HG03469 (cell line): ENCODE measurements around the gene RIPOR2.
"Not testable (repeated sequence)": the region's sequence is repeated elsewhere in the genome, so short reads cannot be mapped to it uniquely, and the experiment has no call there.

Experiments used
- ATAC-seq: cut with Tn5 transposase; IDR thresholded peaks from one replicate; pipeline ENCODE4 v1.9.1; 2021; ENCODE audit warnings: mild to moderate bottlenecking, moderate library complexity, moderate number of reproducible peaks; ENCODE audit not compliant: unreplicated experiment

The RIPOR2 gene

DNA sequence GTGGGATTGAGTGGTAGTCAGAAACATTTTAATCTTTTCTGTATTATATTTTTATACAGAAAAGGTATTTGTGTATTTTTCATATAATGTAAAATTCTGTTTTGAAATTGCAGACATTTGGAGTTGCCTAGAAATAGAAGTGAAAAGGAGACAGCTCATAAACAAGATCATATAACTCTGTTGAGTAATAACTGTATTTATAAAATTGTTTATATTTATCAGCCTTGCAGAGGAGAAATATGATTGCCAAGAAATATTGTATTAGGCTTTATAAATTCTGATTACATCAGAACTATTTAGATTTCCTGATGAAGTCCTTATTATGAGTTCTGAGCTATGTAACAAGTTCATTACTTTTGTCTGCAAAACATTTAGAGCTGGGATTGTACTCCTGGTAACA is 55.3 kb downstream of the RIPOR2 start:
- no peak for ATAC-seq

DNA sequence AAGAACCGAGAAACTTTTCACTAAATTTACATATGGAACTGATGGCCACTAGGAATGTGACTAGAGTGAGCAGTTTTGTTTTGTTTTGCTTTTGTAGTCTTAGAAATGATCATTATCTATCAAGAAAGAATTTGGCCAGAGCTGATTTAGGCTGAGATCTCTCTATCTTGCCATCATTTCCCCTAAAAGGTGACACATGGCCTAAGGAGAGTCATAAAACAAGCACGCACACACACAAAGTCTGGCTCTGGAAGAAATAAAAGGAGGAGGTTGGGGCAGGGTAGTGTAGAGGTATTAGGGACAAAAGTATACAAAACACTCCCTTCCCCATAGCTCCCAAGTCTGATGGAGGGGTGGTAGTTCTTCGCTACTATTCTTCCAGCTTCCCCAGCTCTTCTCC is 56.4 kb downstream of the RIPOR2 start:
- no peak for ATAC-seq

DNA sequence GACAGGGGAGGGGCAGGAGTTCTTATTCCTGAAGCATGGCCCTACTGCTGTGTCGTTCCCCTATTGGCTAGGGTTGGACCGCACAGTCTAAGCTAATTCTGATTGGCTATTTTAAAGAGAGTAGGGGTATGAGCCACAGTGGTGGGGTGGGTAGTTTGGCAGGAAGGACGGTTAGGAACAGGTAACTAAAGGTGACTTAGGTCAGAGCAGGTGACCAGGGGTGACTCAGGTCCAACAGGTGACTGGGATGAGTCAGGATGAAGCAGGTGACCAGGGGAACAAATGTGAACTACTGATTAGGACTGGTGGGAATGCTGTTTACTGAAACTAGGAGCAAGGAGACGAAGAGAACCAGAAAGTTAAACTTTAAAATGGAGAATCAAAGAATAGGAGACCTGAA is 58.0 kb downstream of the RIPOR2 start:
- not testable (repeated sequence) for ATAC-seq

DNA sequence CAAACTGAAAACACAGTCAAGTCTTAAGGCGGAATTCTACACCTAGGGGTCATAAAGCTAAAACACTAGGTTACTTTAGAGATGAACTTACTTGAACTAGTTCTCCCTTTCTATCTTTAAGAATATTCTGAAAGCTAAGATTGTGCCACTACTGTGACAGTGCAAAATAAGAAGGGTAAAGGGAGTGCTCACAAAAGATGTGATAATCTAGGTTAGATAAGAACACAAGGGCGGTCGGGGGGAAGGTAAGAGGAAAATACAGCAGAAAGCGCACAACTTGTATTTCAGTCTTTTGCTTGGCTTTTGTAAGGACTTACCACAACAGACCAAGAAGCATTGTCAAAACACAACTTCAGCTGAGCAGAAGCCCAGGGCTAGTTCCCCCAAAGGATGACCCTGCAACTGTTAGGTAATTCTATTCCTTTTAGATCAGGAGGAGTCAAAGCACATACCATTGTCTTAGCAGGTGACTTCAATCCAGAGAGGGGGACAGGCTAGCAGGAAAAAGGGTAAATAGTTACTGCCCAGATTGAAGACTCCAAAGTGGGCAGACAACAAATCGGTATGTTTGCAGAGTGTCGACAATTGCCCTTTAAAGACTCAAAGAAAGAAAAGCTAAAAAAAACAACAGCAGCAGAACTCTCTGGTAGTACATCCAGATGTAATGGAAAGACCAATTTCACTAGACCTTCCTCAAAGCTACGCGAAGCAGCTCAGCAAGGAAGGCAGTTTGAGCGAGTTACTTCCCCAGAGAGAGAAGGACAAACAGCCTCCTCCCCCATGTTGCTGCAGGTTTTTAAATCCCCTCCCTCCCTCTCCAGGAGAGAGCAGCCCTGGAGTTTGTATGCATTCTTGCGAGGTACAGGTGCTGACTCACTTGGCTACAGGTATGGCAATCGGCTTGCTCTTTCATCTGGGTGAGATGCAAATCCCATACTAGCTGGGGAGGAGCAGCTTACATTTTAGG is 59.0 kb downstream of the RIPOR2 start:
- no peak for ATAC-seq

DNA sequence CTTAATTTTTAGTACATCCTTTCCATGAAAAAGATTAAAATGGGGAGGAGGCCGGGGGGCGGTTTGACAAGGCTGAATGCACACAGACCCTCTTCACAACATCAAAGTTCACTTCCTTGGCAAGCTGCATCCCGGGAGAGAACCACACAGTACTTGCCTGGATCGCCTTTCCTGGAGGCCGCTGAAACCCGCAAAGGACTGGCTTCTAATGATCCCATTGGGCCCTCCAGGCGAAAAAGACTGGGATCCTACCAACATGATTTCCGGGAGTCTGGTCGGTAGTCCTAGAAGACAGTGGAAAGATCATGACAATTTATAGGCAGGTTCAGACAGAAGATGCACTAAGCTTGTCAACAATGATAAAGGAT is 60.2 kb downstream of the RIPOR2 start:
- ATAC-seq, result no peak

DNA sequence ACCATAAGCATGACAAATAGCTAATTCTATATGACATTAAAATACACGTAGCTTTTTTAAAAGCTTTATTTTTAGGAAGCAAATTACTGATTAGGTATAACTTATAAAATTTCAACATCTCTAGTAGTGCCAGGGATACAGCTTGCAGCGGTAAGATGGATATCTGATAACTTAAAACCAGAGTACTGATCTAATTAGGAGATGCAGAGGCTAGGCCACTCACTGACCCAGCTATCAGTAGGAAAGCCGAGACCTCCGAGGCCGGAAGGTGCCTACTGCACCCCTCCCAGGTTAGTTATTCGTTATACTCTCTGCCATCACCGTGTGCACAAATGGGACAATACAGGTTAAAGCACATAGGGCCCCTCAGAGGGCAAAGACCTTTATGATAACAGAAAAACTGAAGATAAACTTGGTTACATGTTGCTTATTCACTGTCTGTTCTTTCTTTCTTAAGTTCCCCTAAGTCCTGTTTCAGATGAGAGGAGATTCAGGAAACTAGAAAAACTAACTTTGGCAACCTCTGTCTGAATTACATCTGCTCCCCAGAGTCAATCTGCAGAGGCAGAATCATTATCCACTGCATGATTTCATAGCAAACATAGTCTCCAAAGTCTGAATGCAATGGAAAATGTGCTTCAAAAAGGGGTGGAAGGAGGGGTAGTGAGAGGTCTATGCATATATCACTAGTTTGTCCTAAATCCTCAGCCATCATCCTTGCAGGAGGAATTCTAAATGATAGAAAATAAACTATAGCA is 60.8 kb downstream of the RIPOR2 start:
- ATAC-seq, result no peak

DNA sequence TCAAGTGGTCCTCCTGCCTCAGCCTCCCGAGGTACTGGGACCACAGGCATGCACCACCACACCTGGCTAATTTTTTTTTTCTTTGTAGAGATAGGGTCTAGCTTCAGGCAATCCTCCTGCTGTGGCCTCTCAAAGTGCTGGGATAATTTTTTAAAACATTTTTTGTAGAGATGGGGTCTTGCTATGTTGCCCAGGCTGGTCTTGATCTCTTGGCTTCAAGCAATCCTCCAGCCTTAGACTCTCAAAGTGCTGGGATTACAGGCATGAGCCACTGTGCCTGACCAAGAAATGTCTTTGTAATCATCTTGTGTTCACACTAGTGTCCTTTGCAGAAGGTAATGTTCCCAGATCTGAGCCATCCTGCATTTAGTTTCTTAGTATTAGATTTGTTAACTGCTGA is 61.6 kb downstream of the RIPOR2 start:
- no peak for ATAC-seq

DNA sequence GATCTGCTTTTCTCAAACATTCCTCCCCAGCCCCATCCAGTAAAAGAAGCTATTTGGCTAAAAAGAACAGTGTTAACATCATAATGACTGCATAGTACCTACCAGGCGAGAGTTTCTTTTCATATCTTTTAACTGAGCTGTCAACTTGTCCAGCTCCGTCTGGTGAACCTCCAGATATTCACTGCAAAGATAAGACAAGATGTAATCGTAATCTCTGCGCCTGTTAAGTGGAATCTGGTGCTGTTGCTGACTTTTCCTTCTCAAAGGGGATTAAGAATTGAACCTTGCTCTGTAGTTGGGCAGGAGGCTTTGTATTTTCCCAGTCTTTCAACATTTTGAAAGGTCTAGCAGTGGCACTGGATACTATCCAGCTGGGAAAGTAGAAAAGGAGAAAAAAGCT is 63.0 kb downstream of the RIPOR2 start:
- ATAC-seq, result no peak

DNA sequence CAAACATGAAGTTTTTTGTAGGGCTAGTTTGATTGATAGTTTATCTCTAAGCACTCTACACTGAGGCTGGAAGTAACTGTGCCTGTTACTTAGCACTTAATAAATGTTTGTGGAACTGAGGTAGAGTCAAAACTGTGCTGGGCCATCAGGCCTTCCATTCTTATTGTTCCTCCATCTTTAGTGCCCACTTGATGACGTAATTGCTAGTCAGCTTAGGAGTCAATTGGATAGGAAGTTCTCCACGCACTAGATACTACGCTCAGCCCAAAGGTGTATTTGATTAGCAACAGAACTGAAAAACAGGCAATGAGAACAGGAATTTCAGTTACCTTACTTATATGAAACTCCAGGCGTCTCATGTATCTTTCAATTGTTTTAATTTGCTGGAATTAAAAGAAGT is 67.0 kb downstream of the RIPOR2 start:
- no peak for ATAC-seq

DNA sequence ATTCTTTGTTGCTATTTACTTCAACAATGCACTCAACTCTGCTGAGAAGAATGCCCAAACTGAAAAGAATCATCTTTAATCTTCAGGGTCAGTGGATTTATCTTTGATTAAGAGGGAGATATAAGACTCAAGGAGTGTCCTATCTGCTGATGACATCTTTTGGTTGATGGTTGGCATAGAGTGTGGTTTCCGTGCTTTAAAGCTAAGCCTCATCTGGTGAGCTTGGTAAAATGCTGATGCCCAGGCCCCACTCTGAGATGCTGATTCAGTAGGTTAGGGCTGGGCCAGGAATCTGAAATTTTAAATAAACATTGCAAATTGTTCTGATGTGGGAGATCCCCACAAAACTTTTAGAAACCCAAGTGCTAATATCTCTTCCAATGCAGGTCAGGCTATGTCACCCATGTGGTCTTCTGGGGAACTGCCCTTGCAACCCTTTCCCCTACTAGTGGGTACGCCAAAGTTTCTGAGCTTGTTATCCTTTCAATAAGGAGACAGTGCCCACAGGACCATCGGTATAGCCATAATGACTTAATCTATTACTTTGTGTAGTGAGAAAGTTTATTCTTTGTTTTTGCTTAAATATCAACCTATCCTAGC is 68.6 kb downstream of the RIPOR2 start:
- ATAC-seq, result no peak

DNA sequence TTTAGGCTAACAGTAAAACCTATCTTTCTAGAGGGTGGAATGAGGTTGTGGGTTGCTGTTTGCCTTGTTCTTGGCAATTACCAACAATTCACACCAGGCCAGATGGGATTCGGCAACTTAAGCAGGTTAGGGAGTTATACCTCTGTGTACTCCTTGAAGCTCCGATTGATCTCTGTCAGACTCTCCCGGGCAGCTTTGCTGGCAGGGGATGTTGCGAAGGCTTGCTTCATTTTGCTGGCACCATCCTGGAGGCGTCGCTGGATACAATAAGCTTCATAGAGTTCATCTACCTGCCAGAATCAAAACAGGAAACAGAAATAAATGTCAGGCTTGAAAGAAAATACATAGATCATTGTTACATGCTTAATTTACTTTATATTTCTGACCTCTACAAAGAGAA is 70.6 kb downstream of the RIPOR2 start:
- no peak for ATAC-seq

DNA sequence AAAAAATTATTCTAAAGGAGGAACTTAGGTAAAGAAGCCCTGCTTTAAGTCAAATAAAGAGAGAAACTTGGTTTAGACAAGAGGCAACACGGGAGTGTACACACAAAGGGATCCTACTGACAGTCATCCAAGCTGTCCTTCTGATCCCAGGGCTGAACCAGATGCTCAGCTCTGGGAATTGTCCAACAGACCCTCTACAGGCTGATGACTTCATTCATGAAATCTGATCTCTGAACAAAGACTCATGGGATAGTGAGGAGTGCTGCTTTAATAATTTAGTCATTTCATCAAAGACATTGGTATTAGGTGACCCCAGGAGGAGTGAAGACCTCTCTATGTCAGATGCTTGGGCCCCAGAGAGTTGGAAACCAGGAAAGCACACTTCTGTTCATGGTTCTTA is 71.4 kb downstream of the RIPOR2 start:
- ATAC-seq, result no peak

DNA sequence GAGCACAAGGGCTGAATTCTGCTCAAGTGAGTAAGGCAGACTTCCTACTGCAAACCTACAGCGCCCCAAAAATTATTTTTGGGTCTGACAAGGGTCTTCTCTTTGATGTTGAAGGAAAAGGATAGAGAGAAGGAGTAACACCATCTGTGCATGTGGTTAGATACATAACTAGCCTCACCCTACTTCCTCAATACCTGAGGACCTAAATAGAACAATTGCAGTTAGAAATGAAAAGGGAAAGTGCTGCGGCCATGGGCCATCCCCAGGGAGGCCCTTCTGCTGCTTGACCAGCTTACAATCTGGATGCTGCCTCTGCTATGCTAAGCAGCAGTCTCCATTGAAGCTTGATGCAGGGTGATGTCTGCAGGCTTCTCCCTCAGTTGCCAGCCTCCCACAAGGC is 73.8 kb downstream of the RIPOR2 start:
- peak; percentile 64 for ATAC-seq

DNA sequence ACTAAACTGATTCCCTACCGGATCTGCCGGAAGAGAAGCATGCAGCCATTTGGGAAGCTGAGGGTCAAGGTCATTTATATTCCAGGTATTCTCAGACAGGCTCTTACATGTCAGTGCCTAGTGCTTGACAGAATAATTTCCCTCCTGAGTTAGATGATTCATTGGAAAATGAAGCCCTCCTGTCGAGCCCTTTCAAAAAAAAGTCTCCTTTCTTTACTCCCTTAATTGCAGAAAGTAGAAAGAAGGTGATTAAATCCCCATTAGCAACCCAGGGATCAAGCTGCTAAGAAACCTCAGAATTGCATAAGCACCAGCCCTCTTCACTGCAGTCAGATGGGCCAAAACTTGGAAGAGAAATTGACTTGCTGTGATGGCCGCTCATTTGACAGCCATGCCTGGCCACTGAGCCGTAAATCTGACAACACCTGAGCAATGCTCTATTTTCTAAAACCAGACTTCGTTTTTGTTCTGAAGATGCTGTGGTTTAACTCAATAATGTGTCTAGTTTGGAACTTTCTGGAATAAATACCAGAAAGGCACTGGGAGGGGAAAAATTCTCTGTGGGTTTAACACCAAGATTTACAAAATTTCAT is 76.1 kb downstream of the RIPOR2 start:
- no peak for ATAC-seq

DNA sequence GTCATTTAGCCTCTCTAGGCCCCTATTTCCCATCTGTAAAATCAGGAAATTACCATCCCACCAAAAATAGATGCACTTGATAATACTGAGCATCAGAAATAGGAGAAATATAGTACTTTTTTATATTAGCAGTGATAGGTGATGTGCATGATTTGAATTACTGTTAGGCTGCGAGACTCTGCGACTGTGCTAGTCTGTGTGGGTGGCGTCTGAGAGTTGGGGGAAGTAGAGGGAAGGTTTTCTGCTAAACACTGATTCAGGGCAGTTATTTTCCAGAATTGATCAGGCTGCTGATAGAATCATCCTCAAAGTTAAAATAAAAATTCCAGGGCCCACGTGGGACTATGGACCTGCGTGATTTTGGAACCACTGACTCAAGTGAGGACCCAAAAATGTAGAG is 76.6 kb downstream of the RIPOR2 start:
- no peak for ATAC-seq

DNA sequence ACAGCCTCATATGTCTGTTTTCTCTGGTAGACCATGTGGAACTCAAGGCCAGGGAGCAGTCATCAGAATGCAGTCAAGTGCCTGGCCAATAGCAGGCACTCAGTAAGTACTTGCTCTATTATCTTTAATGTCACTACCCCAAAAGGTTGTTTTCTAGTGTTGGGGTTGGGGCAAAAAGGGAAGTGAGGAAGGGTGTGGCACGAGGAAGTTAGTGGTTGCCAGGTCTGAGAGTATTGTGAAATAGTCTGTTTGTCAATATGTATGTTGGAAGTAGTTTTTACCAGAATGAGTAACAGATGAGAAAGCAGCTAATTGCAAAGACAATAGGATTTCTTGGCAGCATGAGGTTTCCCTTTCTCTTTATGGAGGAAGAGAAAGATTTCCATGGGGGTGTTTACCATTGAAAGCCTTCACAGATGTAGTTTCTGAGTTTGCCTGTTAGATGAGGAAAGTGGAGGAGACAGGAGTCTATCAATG is 77.5 kb downstream of the RIPOR2 start:
- ATAC-seq, result peak; percentile 53

DNA sequence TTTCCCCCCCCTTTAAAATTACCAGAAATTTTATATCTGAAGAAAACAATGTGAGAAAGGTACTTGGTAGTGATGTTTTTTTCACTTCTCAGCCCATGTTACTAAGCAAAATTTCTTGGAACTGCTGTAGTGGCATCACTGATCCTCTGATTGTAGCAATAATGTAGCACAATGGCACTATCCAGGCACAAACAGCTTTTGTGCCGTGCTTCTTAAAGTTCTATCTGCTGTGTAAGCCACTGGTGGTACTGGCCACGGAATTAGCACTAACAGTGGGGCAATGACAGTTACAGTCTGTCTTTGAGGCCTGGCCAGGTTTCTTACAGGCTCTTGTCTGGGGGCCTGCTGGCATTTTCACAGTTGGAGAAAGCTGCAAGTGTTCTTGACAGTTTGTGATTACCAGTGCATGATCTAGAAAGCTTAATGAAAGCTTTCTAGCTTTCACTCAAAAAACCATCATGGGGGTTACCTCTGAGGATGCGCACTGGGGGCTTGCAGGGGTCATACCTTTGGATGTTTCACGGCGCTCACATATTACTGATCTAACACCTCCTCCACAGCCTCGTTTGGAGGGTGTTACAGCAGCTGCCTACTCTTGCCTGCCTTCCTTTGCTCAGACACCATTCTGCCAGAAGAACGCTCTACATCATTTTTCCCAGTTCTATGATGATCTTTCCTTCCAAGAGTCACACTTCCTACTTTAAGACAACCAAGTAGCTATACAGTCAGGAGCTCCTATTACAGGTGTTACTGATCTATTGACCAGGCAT is 78.7 kb downstream of the RIPOR2 start:
- ATAC-seq, result no peak

DNA sequence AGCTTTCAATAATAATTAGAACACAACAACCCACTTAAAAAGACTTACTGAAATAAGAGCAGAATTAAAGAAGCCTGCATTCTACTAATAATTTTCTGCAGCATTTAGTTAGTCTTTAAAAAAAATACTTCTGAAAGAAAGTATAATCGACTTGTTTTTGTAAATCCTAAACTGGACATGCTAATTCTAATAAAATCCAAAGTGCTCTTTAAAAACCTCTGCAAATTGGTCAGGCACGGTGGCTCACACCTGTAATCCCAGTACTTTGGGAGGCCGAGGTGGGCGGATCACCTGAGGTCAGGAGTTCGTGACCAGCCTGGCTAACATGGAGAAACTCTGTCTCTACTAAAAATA is 79.5 kb downstream of the RIPOR2 start:
- ATAC-seq, result no peak

DNA sequence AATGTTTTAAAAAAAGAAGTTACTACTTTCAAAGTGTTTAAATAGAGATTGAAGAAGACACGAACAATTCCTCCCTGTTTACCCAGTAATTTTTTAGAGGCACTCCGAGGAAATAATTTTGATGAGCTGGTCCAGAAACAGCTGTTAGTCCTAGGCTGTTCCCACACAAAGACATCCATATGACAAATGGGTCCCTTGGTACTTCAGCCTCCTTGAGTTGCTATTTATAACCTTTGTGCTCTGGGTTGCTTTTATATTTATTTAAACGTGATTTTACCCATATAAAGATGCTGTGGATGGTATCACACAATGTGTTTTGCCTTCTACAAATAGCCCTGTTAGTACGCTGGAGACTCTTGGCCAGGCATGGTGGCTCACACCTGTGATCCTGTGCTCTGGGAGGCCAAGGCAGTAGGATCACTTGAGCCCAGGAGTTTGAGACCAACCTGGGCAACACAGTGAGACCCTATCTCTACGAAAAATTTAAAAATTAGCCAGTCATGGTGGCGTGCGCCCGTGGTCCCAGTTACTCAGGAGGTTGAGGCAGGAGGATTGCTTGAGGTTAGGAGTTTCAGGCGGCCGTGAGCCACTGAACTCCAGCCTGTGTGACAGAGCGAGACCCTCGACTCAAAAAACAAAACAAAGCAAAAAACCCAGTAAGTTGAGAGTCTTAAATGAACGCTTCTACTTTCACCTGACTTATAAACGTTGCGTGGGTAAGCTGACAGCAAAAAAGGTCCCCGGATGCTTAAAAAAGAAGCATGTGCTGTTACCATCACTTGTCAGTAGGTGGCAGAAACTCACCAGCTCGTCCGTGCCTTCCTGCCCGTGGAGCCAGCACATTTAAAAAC is 80.1 kb downstream of the RIPOR2 start:
- no peak for ATAC-seq
